ENCODE results near the gene TYW1B. TPM values are rescaled to one million over a fixed set of nuclear protein-coding genes. Genes with fewer than 3 reads are reported as not detected.
"Not testable (repeated sequence)": the region's sequence is repeated elsewhere in the genome, so short reads cannot be mapped to it uniquely, and the experiment has no call there.

TYW1B gene
- total and polyA plus RNA-seq, 4 donors = 1.4 to 4.8 (median 3.7) TPM

GRCh38 chr7:72609761-72610160 is 218.2 kb downstream of the TYW1B start:
- H3K36me3 ChIP-seq (ENCODE audit: control insufficient read depth in 4 of 4, insufficient read depth in 3 of 4, low read depth in 1 of 4, low read length in 3 of 4); DNase-seq (ENCODE audit: low spot score); H3K27ac ChIP-seq (ENCODE audit: low read depth in 1 of 2, low read length in 2 of 2); H3K4me1 ChIP-seq (ENCODE audit: control insufficient read depth in 4 of 4, insufficient read depth in 4 of 4, low read length in 3 of 4); H3K4me3 ChIP-seq (ENCODE audit: low read depth in 1 of 3, low read length in 3 of 3); H3K27me3 ChIP-seq (ENCODE audit: control insufficient read depth in 4 of 4, insufficient read depth in 4 of 4, low read length in 3 of 4); H3K9me3 ChIP-seq (ENCODE audit: control insufficient read depth in 4 of 4, low read length in 3 of 4); H3K9ac ChIP-seq (ENCODE audit: low read depth in 1 of 2, low read length in 2 of 2): not testable (repeated sequence)
- 95% methylated on average over 5 of the region's 5 CpGs for WGBS

GRCh38 chr7:72607988-72608387 is 220.0 kb downstream of the TYW1B start:
- DNase-seq (ENCODE audit: low spot score); H3K9me3 ChIP-seq (ENCODE audit: control insufficient read depth in 4 of 4, low read length in 3 of 4); H3K4me3 ChIP-seq (ENCODE audit: low read depth in 1 of 3, low read length in 3 of 3); H3K27me3 ChIP-seq (ENCODE audit: control insufficient read depth in 4 of 4, insufficient read depth in 4 of 4, low read length in 3 of 4); H3K9ac ChIP-seq (ENCODE audit: low read depth in 1 of 2, low read length in 2 of 2); H3K27ac ChIP-seq (ENCODE audit: low read depth in 1 of 2, low read length in 2 of 2); H3K4me1 ChIP-seq (ENCODE audit: control insufficient read depth in 4 of 4, insufficient read depth in 4 of 4, low read length in 3 of 4); H3K36me3 ChIP-seq (ENCODE audit: control insufficient read depth in 4 of 4, insufficient read depth in 3 of 4, low read depth in 1 of 4, low read length in 3 of 4): not testable (repeated sequence)

DNA sequence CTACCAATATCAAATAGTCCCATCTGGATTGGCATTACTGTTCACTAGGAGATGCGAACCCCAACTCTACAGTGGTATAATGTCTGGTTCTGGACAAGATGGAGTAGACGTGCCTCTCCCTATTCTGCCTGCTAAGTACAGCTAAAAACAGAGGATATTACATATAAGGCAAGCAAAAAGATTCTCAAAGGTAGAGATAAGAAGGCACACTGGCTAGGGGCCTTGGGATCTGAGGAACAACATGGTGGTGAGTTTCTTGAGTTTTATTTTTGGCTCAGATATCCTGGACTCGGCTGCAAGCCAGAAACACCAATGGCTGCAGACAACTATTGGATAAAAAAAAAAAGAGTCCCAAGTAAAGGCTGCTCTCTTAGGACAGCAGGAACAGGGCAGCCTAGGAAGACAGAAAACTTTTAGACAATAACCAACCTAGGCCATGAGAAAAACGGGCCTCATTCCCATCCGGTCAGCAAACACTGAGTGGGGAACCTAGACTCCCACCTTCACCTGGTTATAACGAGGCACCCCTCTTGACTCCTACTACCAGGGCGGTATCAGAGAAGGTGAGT is 222.1 kb downstream of the TYW1B start:
- not testable (repeated sequence) for H3K36me3 ChIP-seq (ENCODE audit: control insufficient read depth in 4 of 4, insufficient read depth in 3 of 4, low read depth in 1 of 4, low read length in 3 of 4); H3K9me3 ChIP-seq (ENCODE audit: control insufficient read depth in 4 of 4, low read length in 3 of 4); H3K4me1 ChIP-seq (ENCODE audit: control insufficient read depth in 4 of 4, insufficient read depth in 4 of 4, low read length in 3 of 4); H3K27ac ChIP-seq (ENCODE audit: low read depth in 1 of 2, low read length in 2 of 2); H3K27me3 ChIP-seq (ENCODE audit: control insufficient read depth in 4 of 4, insufficient read depth in 4 of 4, low read length in 3 of 4); DNase-seq (ENCODE audit: low spot score); H3K4me3 ChIP-seq (ENCODE audit: low read depth in 1 of 3, low read length in 3 of 3); H3K9ac ChIP-seq (ENCODE audit: low read depth in 1 of 2, low read length in 2 of 2)
- WGBS = 95% methylated on average over 7 of the region's 7 CpGs

GRCh38 chr7:72604771-72605611 is 223.0 kb downstream of the TYW1B start:
- DNase-seq (ENCODE audit: low spot score); H3K27ac ChIP-seq (ENCODE audit: low read depth in 1 of 2, low read length in 2 of 2); H3K27me3 ChIP-seq (ENCODE audit: control insufficient read depth in 4 of 4, insufficient read depth in 4 of 4, low read length in 3 of 4); H3K4me1 ChIP-seq (ENCODE audit: control insufficient read depth in 4 of 4, insufficient read depth in 4 of 4, low read length in 3 of 4); H3K36me3 ChIP-seq (ENCODE audit: control insufficient read depth in 4 of 4, insufficient read depth in 3 of 4, low read depth in 1 of 4, low read length in 3 of 4); H3K9ac ChIP-seq (ENCODE audit: low read depth in 1 of 2, low read length in 2 of 2); H3K4me3 ChIP-seq (ENCODE audit: low read depth in 1 of 3, low read length in 3 of 3); H3K9me3 ChIP-seq (ENCODE audit: control insufficient read depth in 4 of 4, low read length in 3 of 4): not testable (repeated sequence)
- WGBS = 93% methylated on average over 17 of the region's 17 CpGs

DNA sequence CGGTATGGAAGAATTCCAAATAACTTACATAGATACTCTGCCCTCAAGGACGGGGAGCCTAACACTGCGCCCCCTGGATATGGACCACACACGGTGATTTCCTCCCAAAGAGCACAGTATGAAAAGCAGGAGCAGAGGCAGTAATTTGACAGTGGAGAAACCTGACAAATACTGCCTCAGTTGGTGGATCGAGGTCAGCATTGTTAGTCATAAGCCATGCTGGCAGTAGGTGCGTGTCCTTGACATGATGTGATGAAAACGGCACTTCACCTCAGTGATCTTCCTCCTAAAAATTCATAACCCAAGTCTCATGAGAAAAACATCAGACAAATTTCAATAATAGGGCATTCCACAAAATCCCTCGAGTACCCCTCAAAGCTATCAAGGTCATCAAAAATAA is 224.5 kb downstream of the TYW1B start:
- H3K36me3 ChIP-seq (ENCODE audit: control insufficient read depth in 4 of 4, insufficient read depth in 3 of 4, low read depth in 1 of 4, low read length in 3 of 4); H3K4me1 ChIP-seq (ENCODE audit: control insufficient read depth in 4 of 4, insufficient read depth in 4 of 4, low read length in 3 of 4); H3K27ac ChIP-seq (ENCODE audit: low read depth in 1 of 2, low read length in 2 of 2); H3K9me3 ChIP-seq (ENCODE audit: control insufficient read depth in 4 of 4, low read length in 3 of 4); H3K9ac ChIP-seq (ENCODE audit: low read depth in 1 of 2, low read length in 2 of 2); H3K4me3 ChIP-seq (ENCODE audit: low read depth in 1 of 3, low read length in 3 of 3); DNase-seq (ENCODE audit: low spot score); H3K27me3 ChIP-seq (ENCODE audit: control insufficient read depth in 4 of 4, insufficient read depth in 4 of 4, low read length in 3 of 4): not testable (repeated sequence)
- WGBS = 98% methylated on average over 8 of the region's 8 CpGs

DNA sequence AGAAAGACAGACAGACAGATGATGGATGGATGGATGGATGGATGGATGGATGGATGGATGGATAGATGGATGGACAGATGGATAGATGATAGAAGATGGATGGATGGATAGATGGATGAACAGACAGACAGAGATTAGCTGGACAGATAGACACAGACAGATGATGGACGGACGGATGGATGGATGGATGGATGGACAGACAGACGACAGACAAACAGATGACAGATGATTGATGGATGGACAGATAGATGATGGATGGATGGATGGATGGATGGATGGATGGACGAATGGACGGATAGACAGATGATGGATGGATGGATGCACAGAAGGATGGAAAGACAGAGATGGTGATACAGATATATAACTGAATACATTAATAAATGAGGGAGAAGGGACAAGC is 224.9 kb downstream of the TYW1B start:
- Histone ChIP-seq H3K36me3 (ENCODE audit: control insufficient read depth in 4 of 4, insufficient read depth in 3 of 4, low read depth in 1 of 4, low read length in 3 of 4) (peaks cover 0 to 5% (median 4%) of the 10 kb centered on the region in 4 donors), H3K27ac (ENCODE audit: low read depth in 1 of 2, low read length in 2 of 2) (no peak overlapping the region), H3K27me3 (ENCODE audit: control insufficient read depth in 4 of 4, insufficient read depth in 4 of 4, low read length in 3 of 4) (no peaks in the 10 kb centered on the region), H3K9me3 (ENCODE audit: control insufficient read depth in 4 of 4, low read length in 3 of 4) (no peaks in the 10 kb centered on the region), H3K4me1 (ENCODE audit: control insufficient read depth in 4 of 4, insufficient read depth in 4 of 4, low read length in 3 of 4) (no peaks in the 10 kb centered on the region), H3K4me3 (ENCODE audit: low read depth in 1 of 3, low read length in 3 of 3) (no peak overlapping the region), H3K9ac (ENCODE audit: low read depth in 1 of 2, low read length in 2 of 2) (no peak overlapping the region)
- TF ChIP-seq HNF4A (conservative IDR thresholded peaks at IDR 0.05) (no peak), SP1 (IDR thresholded peaks at IDR 0.05) (no peak), FOXA1 (IDR thresholded peaks at IDR 0.05) (no peak), RAD21 (IDR thresholded peaks at IDR 0.05) (no peak)
- no peak for DNase-seq (ENCODE audit: low spot score)
- 95% methylated on average over 5 of the region's 5 CpGs for WGBS

DNA sequence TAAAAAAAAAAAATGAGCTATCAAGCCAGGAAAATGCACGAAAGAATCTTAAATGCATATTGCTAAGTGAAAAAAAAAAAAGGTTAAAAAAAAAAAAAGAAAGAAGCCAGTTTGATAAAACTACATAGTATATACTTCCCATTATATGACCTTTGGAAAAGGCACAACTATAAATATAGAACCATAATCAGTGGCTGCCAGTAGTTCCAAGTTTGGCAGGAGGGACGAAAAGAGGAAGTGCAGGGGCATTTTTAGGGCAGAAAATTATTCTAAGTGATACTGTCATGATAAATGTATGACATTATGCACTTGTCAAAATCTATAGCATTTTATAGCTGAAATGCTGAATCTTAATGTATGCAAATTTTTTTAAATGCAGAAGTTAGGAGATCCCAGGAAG is 226.3 kb downstream of the TYW1B start:
- not testable (repeated sequence) for H3K36me3 ChIP-seq (ENCODE audit: control insufficient read depth in 4 of 4, insufficient read depth in 3 of 4, low read depth in 1 of 4, low read length in 3 of 4); H3K9ac ChIP-seq (ENCODE audit: low read depth in 1 of 2, low read length in 2 of 2); H3K9me3 ChIP-seq (ENCODE audit: control insufficient read depth in 4 of 4, low read length in 3 of 4); H3K4me1 ChIP-seq (ENCODE audit: control insufficient read depth in 4 of 4, insufficient read depth in 4 of 4, low read length in 3 of 4); H3K4me3 ChIP-seq (ENCODE audit: low read depth in 1 of 3, low read length in 3 of 3); H3K27me3 ChIP-seq (ENCODE audit: control insufficient read depth in 4 of 4, insufficient read depth in 4 of 4, low read length in 3 of 4); H3K27ac ChIP-seq (ENCODE audit: low read depth in 1 of 2, low read length in 2 of 2); DNase-seq (ENCODE audit: low spot score)
- 65% methylated on average over 2 of the region's 2 CpGs for WGBS

- 98% methylated on average over 4 of the region's 4 CpGs for WGBS
- H3K9me3 ChIP-seq (ENCODE audit: control insufficient read depth in 4 of 4, low read length in 3 of 4); H3K9ac ChIP-seq (ENCODE audit: low read depth in 1 of 2, low read length in 2 of 2); H3K36me3 ChIP-seq (ENCODE audit: control insufficient read depth in 4 of 4, insufficient read depth in 3 of 4, low read depth in 1 of 4, low read length in 3 of 4); H3K27me3 ChIP-seq (ENCODE audit: control insufficient read depth in 4 of 4, insufficient read depth in 4 of 4, low read length in 3 of 4); H3K4me1 ChIP-seq (ENCODE audit: control insufficient read depth in 4 of 4, insufficient read depth in 4 of 4, low read length in 3 of 4); DNase-seq (ENCODE audit: low spot score); H3K27ac ChIP-seq (ENCODE audit: low read depth in 1 of 2, low read length in 2 of 2); H3K4me3 ChIP-seq (ENCODE audit: low read depth in 1 of 3, low read length in 3 of 3): not testable (repeated sequence)
Observed at GRCh38 chr7:72590023-72590422, 238.0 kb downstream of the TYW1B start.
